ENCODE measurements around the gene YY1. TPM values are rescaled to one million over a fixed set of nuclear protein-coding genes. Genes with fewer than 3 reads are reported as not detected.

Gene YY1
- total RNA-seq, 2 donors from 2014 or later, result 31.3 to 36.3 TPM

DNA sequence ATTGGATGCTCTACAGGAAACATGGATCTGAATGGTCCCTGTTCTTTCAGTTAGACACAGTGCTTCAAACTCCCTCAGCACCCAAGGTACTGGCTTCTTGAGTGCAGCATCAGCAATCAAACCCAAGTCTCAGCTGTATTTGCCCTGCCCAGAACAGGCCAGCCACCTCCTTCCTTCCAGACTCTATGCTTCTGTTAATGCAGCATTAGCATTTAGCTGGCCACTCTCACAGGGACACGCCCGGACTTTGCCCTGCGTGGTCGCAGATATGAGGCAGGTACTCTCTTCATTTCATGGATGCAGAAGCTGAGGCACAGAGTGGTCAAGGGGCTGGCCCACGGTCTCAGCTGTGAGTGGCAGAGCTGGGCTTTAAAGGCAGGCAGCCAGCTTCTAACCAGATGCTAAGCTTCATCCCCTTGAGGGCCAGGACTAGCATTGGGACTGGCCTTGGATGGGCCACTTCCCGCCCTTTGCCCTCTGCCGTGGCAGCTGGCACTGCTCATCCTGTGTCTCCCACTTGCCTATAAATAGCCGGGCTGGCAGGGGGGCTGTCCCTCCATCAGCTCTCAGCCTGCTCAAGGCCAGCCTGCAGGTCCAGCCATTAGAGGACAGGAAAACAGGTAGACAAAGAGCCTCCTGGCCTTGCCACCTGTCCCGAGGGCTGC lies 82.7 kb downstream of the YY1 start:
- Histone ChIP-seq H3K27ac (no peak overlapping the region), H3K4me1 (peaks cover 0 to 5% of the 10 kb centered on the region in 2 donors), H3K9me3 (no peaks in the 10 kb centered on the region), H3K4me3 (no peak overlapping the region), H3K27me3 (no peaks in the 10 kb centered on the region), H3K36me3 (no peaks in the 10 kb centered on the region)
- TF ChIP-seq CTCF (IDR thresholded peaks at IDR 0.05), result no peak
- no peak for DNase-seq (ENCODE audit: low spot score)

DNA sequence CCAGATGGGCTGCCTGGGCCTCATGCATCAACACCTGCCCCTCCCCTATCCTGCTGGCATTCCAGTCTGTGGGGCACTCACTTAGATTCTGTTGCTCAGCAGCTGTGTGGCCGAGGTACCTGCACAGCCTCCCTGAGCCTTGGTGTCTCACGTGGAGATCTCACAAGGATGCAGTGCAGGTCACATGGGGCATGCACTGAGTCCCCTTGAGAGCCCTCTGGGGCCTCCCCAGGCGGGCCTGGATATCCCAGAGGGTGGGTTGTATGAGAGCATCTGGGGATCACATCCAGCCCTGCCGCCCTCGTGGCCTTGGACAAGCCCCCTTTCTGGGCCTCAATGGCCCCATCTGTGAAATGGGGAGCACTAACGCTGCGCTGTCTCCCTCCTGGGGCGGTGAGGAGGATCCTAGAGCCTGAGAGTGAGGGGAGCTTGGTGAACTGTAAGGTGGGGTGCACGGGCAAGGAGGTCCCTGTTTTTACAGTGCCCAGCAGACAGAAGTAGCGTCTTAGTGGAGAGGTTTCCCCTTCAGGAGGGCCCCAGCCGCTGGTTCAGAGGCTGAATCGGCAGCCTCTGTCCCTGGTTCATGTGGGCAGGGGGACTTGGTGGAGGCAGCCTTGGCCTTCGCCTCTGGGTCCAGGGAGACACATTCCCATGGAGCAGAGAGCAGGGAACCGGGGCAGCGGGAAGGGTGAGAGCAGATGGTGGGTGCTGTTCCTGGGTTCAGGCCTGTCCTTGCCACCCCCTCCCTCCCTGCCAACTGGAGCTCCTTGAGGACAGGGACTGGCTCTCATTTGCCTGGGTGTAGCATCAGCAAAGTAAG lies 83.4 kb downstream of the YY1 start:
- Histone ChIP-seq H3K9me3 (no peaks in the 10 kb centered on the region), H3K36me3 (no peaks in the 10 kb centered on the region), H3K4me3 (no peak overlapping the region), H3K27ac (no peak overlapping the region), H3K27me3 (no peaks in the 10 kb centered on the region), H3K4me1 (peaks cover 0 to 5% of the 10 kb centered on the region in 2 donors)
- DNase-seq (ENCODE audit: low spot score), result no peak
- no peak for TF ChIP-seq CTCF (IDR thresholded peaks at IDR 0.05)

DNA sequence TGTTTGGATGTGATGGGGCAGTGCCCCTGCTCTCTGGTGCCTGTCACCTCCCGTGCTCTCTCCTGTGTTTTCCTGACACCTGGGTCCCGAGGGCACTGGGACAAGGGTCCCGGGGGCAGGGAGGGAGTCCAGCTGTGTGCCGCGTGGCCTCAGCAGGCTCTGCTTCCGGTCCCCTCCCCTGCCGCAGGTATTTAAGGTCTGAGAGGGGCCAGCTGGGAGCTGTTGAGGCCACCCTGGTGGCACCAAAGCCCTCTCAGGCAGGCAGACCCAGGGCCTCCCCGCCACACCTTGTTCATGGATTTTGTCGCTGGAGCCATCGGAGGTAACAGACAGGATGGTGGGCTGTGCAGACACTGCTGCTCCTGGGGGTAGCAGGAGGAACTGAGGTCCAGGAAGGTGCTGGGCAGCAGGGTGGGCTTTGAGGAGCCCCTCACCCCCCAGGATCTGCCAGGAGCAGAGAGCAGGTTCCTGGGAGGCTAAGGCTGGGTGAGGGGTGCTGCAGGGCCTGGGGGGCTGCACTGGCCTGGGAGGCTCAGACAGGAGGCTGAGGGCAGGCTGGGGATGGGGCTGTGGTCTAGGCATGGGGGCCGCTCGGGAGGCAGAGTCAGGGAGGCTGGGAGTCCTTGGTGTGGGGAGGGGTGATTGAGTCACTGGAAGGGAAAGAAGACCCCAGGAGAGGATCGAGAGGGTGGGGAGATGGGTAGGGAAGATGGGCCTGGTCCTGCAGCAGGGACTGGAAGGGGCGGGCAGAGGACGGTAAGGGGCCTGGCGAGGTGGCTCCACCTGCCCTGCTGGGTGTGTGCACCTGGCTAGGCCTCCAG lies 84.4 kb downstream of the YY1 start, which contains the start of gene SLC25A47:
TSS of gene SLC25A47 (plus strand) at position 219 of the 821 bp plus-strand sequence. CDS start at position 295, 76 bp downstream.
- peaks cover 0 to 3% of the 10 kb centered on the region in 2 donors for H3K4me1 ChIP-seq
- TF ChIP-seq CTCF (IDR thresholded peaks at IDR 0.05), result no peak
- no peak for DNase-seq (ENCODE audit: low spot score)
- H3K27ac ChIP-seq, result no peak within 1 kb of the TSS
- H3K4me3 ChIP-seq, result no peak within 1 kb of the TSS
- H3K27me3 ChIP-seq, result no peaks in the 10 kb centered on the region
- H3K9me3 ChIP-seq, result no peaks in the 10 kb centered on the region
- H3K36me3 ChIP-seq, result no peaks in the 10 kb centered on the region

DNA sequence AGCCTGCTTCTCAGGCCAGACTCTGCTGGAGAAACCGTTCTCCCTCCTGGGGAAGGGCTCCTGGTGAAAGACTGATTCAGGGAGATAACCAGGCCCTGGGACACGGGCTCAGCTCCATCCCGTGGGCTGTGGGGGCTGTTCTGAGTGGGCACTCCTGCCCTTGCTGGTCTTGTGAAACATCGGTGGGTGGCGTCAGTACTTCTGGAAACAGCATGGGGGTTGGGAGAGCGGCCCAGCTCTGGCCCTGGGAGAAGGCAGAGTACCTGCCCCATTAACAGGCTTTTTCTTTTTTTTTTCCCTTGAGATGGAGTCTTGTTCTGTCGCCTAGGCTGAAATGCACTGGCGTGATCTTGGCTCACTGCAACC lies 85.0 kb downstream of the YY1 start:
- TF ChIP-seq CTCF (IDR thresholded peaks at IDR 0.05), result no peak
- H3K9me3 ChIP-seq, result no peaks in the 10 kb centered on the region
- no peaks in the 10 kb centered on the region for H3K4me1 ChIP-seq
- H3K27ac ChIP-seq, result no peak overlapping the region
- no peak for DNase-seq (ENCODE audit: low spot score)
- H3K36me3 ChIP-seq, result no peaks in the 10 kb centered on the region
- H3K4me3 ChIP-seq, result no peak overlapping the region
- H3K27me3 ChIP-seq, result no peaks in the 10 kb centered on the region

GRCh38 chr14:100325231-100325632 lies 86.3 kb downstream of the YY1 start:
- H3K36me3 ChIP-seq, result no peaks in the 10 kb centered on the region
- no peak for TF ChIP-seq CTCF (IDR thresholded peaks at IDR 0.05)
- no peaks in the 10 kb centered on the region for H3K9me3 ChIP-seq
- H3K4me3 ChIP-seq, result no peak overlapping the region
- no peaks in the 10 kb centered on the region for H3K4me1 ChIP-seq
- no peak for DNase-seq (ENCODE audit: low spot score)
- H3K27ac ChIP-seq, result no peak overlapping the region
- no peaks in the 10 kb centered on the region for H3K27me3 ChIP-seq

Measured in right atrium auricular region (tissue), 2 donors.